CD4-positive, alpha-beta T cell (primary cell): ENCODE measurements around the gene SUFU. TPM values are rescaled to one million over a fixed set of nuclear protein-coding genes. Genes with fewer than 3 reads are reported as not detected.
A peak's percentile ranks its signal among the peaks of the same experiment; 100 is the strongest.

Experiments
- ATAC-seq: fragments of 200-7000 bp; cut with Tn5 transposase; one replicate; pipeline ENCODE4 v1.10.0; 2022; ENCODE audit warnings: mild to moderate bottlenecking; ENCODE audit not compliant: poor library complexity
- CTCF ChIA-PET: fragments of 350-600 bp; sonication (Branson Sonifier 250); formaldehyde crosslinking; loops from one replicate; lab custom pipeline; 2021; ENCODE audit warnings: antibody characterized with exemption, inconsistent platforms; lab: Charles Lee
- POLR2A ChIA-PET: fragments of 350-600 bp; sonication (Branson Sonifier 250); formaldehyde crosslinking; loops from one replicate; lab custom pipeline; 2021; ENCODE audit warnings: antibody characterized with exemption, inconsistent platforms; lab: Charles Lee
- DNase-seq, 14 experiments: peaks; one replicate each; pipeline ENCODE4 v3.0.0-alpha.2; 2013 to 2020; ENCODE audit warnings: mixed read lengths in 2 of 14
- H3K27ac ChIP-seq, 2 donors: one replicate each; pipeline versions ENCODE4 v1.5.1 to v1.7.0; 2013; ENCODE audit warnings: low read length in 2 of 2, low read depth in 1 of 2, mild to moderate bottlenecking in 1 of 2
- H3K27me3 ChIP-seq, 2 experiments: 1 replicate in 1 of 2; 2 replicates in 1 of 2; pipeline versions ENCODE4 v1.6.1 to v1.7.0; 2013; ENCODE audit warnings: low read length in 2 of 2, control low read depth in 1 of 2, mild to moderate bottlenecking in 1 of 2, moderate library complexity in 1 of 2; ENCODE audit not compliant: insufficient read depth in 2 of 2, control insufficient read depth in 1 of 2
- H3K36me3 ChIP-seq: one replicate; pipeline ENCODE4 v1.6.1; 2013; ENCODE audit warnings: low read length, control low read depth; ENCODE audit not compliant: insufficient read depth
- H3K4me1 ChIP-seq: one replicate; pipeline ENCODE4 v1.6.1; 2013; ENCODE audit warnings: low read length, control low read depth; ENCODE audit not compliant: insufficient read depth
- H3K4me3 ChIP-seq: one replicate; pipeline ENCODE4 v1.5.1; 2013; ENCODE audit warnings: mild to moderate bottlenecking, low read length, moderate library complexity
- H3K9me3 ChIP-seq, 2 experiments: 1 replicate in 1 of 2; 2 replicates in 1 of 2; pipeline versions ENCODE4 v1.6.1 to v1.7.0; 2013; ENCODE audit warnings: low read length in 2 of 2, mild to moderate bottlenecking in 2 of 2, control low read depth in 1 of 2, moderate library complexity in 1 of 2; ENCODE audit not compliant: control insufficient read depth in 1 of 2, insufficient read depth in 1 of 2
- H3K27ac Mint-ChIP-seq: one replicate; pipeline ENCODE4 v1.8.0; 2020; ENCODE audit warnings: mixed read lengths
- H3K27me3 Mint-ChIP-seq: one replicate; pipeline ENCODE4 v1.8.0; 2021; ENCODE audit warnings: mixed read lengths
- H3K36me3 Mint-ChIP-seq: one replicate; pipeline ENCODE4 v1.8.0; 2021; ENCODE audit warnings: low read depth, mixed read lengths
- H3K4me1 Mint-ChIP-seq: one replicate; pipeline ENCODE4 v1.8.0; 2021; ENCODE audit warnings: low read depth, mixed read lengths
- H3K4me3 Mint-ChIP-seq: one replicate; pipeline ENCODE4 v1.8.0; 2020; ENCODE audit warnings: mild to moderate bottlenecking, mixed read lengths
- H3K9me3 Mint-ChIP-seq: one replicate; pipeline ENCODE4 v1.8.0; 2020; ENCODE audit warnings: mixed read lengths
- intact Hi-C, 2 experiments: fragments of 100-400 bp; cut with DNase I in 1 of 2; cut with micrococcal nuclease in 1 of 2; formaldehyde crosslinking; loops; one replicate each; pipeline versions ENCODE4 v1.15.1 to v1.9.0; 2023 to 2025; cut with DNase I, micrococcal nuclease
- total RNA-seq, 174 experiments: library from RNA in 2 of 174; stranded (reverse) in 2 of 174; gene quantifications; one replicate each; pipeline ENCODE4 v1.2.3 and lab custom pipeline; 2021 to 2026
- TF ChIP-seq, protein P1 (sequence below): fragments of 200-600 bp; IDR thresholded peaks from one replicate; pipeline ENCODE4 v1.8.0; 2022; ENCODE audit warnings: antibody characterized with exemption, mild to moderate bottlenecking

Gene SUFU
- total RNA-seq, 2 experiments from 2014 or later: 6.7 to 7.3 TPM

- H3K27me3 Mint-ChIP-seq: no peaks in the 10 kb centered on the region
Measured at GRCh38 chr10:102674566-102674965, 170.8 kb downstream of the SUFU start.

DNA sequence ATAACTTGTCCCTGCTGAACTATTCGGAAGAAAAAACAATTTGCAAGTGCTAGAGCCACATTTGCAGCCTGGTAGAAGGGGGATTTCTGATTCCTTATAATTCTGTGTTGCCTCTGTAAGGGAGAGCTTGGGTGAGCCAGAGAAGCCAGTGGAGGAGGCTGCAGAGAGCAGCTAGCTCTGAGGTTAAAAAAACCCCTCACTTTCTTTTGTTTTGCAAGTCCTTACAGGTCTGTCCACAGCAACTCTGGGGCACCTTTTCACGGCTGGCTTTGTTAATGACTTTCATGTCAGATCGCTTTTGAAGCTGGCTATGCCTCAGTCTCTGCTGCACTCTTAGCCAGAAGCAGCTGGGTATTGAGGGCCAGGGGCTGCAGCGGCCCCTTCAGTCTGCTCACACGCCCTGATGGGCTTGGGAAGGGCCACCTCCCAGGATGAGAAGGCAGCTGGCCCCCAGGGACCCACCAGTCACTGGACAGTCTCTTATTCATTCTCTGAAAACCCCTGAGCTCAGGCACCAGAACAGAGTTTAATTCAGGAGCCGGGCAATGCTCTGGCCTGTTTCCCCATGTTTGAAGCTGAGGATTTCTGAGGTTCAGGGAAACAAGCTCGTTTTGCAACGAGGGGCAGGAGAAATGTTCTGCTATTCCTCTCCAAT lies 171.4 kb downstream of the SUFU start:
- H3K4me3 ChIP-seq: no peak overlapping the region
- no peaks in the 10 kb centered on the region for H3K27me3 ChIP-seq
- Mint-ChIP-seq H3K27me3 (no peaks in the 10 kb centered on the region), H3K9me3 (no peaks in the 10 kb centered on the region), H3K4me3 (peak overlapping the region; percentile 69), H3K27ac (peak overlapping the region; percentile 94), H3K4me1 (peaks cover 70% of the 10 kb centered on the region), H3K36me3 (no peaks in the 10 kb centered on the region)
- intact Hi-C loops: loop anchor here (2.0 to 5.0 kb wide), 4 partner anchors 22 to 38 kb away; partner anchors contain the start of genes TRIM8 (in 2 of the 2), ARL3 (in 1 of the 2) and SFXN2 (in 1 of the 2)
- TF ChIP-seq, protein P1, sequence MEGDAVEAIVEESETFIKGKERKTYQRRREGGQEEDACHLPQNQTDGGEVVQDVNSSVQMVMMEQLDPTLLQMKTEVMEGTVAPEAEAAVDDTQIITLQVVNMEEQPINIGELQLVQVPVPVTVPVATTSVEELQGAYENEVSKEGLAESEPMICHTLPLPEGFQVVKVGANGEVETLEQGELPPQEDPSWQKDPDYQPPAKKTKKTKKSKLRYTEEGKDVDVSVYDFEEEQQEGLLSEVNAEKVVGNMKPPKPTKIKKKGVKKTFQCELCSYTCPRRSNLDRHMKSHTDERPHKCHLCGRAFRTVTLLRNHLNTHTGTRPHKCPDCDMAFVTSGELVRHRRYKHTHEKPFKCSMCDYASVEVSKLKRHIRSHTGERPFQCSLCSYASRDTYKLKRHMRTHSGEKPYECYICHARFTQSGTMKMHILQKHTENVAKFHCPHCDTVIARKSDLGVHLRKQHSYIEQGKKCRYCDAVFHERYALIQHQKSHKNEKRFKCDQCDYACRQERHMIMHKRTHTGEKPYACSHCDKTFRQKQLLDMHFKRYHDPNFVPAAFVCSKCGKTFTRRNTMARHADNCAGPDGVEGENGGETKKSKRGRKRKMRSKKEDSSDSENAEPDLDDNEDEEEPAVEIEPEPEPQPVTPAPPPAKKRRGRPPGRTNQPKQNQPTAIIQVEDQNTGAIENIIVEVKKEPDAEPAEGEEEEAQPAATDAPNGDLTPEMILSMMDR: no peak
- no peak for ATAC-seq
- CTCF ChIA-PET: interaction anchor here (0.6 to 5.6 kb wide), 6 partner anchors 13 to 91 kb away, joined by 3 to 30 read pairs (median 6); partner anchors contain the start of genes ARL3, SFXN2 and TRIM8
- no peaks in the 10 kb centered on the region for H3K9me3 ChIP-seq
- peaks cover 59% of the 10 kb centered on the region for H3K4me1 ChIP-seq
- no peaks in the 10 kb centered on the region for H3K36me3 ChIP-seq
- POLR2A ChIA-PET: interaction anchor here (1.0 to 7.3 kb wide), 16 partner anchors 11 to 225 kb away, joined by 3 to 134 read pairs (median 4); partner anchors contain the start of genes ARL3, SFXN2, SUFU and TRIM8
- DNase-seq: peak in 2 of 14 experiments; percentile 46 to 49
- H3K27ac ChIP-seq: peak overlapping the region; percentile 62 to 66

More at GRCh38 chr10:102674566-102674965, 170.8 kb downstream of the SUFU start:
- ChIA-PET POLR2A (interaction anchor here (0.8 to 7.3 kb wide), 20 partner anchors 8 to 505 kb away, joined by 3 to 134 read pairs (median 4); partner anchors contain the start of genes ARL3, SFXN2, SUFU and TRIM8), CTCF (interaction anchor here (1.5 to 5.6 kb wide), 5 partner anchors 17 to 91 kb away, joined by 3 to 30 read pairs (median 7); partner anchors contain the start of genes ARL3, SFXN2 and TRIM8)
- no peaks in the 10 kb centered on the region for H3K36me3 Mint-ChIP-seq
- ATAC-seq (peak; percentile 62), DNase-seq (peak in 4 of 14 experiments; percentile 57 to 66 (median 64))
- Histone ChIP-seq H3K36me3 (no peaks in the 10 kb centered on the region), H3K4me1 (peaks cover 64% of the 10 kb centered on the region), H3K4me3 (peak overlapping the region; percentile 48), H3K27me3 (no peaks in the 10 kb centered on the region), H3K9me3 (no peaks in the 10 kb centered on the region), H3K27ac (peak overlapping the region; percentile 62 to 66)
- intact Hi-C loops: loop anchor here (1.0 to 2.0 kb wide), 4 partner anchors 22 to 171 kb away; partner anchors contain the start of genes TRIM8 (in 2 of the 2) and SUFU (in 1 of the 2)
- H3K4me1 Mint-ChIP-seq: peaks cover 76% of the 10 kb centered on the region
- peak overlapping the region; percentile 94 for H3K27ac Mint-ChIP-seq
- no peaks in the 10 kb centered on the region for H3K9me3 Mint-ChIP-seq
- peak overlapping the region; percentile 69 for H3K4me3 Mint-ChIP-seq
- TF ChIP-seq, protein P1: no peak

GRCh38 chr10:102675666-102676533 lies 172.1 kb downstream of the SUFU start:
- H3K9me3 Mint-ChIP-seq: no peaks in the 10 kb centered on the region
- Histone ChIP-seq H3K27me3 (no peaks in the 10 kb centered on the region), H3K36me3 (no peaks in the 10 kb centered on the region), H3K9me3 (no peaks in the 10 kb centered on the region), H3K27ac (peak overlapping the region; percentile 18 to 62), H3K4me3 (no peak overlapping the region), H3K4me1 (peaks cover 58% of the 10 kb centered on the region)
- ATAC-seq (no peak), DNase-seq (peak in 4 of 14 experiments; percentile 27 to 49 (median 39))
- intact Hi-C loops: loop anchor here (2.0 to 5.0 kb wide), 4 partner anchors 23 to 37 kb away; partner anchors contain the start of genes TRIM8 (in 2 of the 2), ARL3 (in 1 of the 2) and SFXN2 (in 1 of the 2)
- ChIA-PET POLR2A (interaction anchor here (1.0 to 7.3 kb wide), 9 partner anchors 15 to 64 kb away, joined by 3 to 134 read pairs (median 11); partner anchors contain the start of genes ARL3, SFXN2 and TRIM8), CTCF (interaction anchor here (0.6 to 5.6 kb wide), 6 partner anchors 12 to 74 kb away, joined by 3 to 30 read pairs (median 4); partner anchors contain the start of genes ARL3, SFXN2 and TRIM8)
- H3K27ac Mint-ChIP-seq: peak overlapping the region; percentile 94
- H3K36me3 Mint-ChIP-seq: no peaks in the 10 kb centered on the region
- peaks cover 63% of the 10 kb centered on the region for H3K4me1 Mint-ChIP-seq
- TF ChIP-seq, protein P1: no peak
- H3K4me3 Mint-ChIP-seq: peak overlapping the region; percentile 69
- no peaks in the 10 kb centered on the region for H3K27me3 Mint-ChIP-seq
